ENCODE measurements around the gene GAS7. TPM values are rescaled to one million over a fixed set of nuclear protein-coding genes. Genes with fewer than 3 reads are reported as not detected.

GAS7 gene
- total and polyA plus RNA-seq, 7 donors, result 1.4 to 16.9 (median 7.0) TPM

DNA sequence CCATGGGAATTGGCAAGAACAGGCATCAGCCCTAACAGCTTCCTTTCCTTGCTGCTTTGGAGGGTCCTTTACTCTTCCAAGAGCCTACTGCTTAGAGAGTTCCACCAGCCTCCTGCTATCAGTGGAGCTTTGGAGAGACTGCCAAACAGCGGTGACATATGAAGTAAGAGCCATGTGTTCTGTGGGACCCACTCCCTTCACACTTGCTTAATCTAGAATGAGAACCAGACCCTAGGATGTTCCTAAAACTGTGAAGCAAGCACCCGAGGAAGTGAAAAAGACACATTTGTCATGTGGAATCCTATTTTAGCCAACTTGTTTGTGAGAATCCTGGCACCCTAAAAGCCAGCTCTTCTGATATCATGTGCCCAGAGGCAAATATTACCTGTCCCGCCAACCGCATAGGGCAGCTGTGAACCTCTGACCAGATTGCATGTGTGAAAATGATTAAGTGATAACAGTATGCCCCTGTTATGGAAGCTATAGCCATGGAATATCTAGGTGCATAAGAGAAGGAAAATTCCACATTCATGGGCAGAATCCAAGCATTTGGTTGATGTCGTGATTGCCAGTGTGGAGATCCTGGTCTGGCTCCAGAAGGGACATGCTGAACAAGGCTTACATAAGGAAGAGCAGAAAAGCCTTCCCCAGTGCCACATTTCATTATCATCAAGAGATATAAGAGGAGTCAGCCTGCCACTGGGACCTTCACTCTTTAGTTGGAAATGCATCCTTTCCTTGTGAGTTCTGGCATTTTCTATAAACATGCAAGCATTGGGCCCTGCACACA is 312.1 kb downstream of the GAS7 start:
- H3K36me3 ChIP-seq (ENCODE audit: insufficient read depth in 1 of 2, low read depth in 1 of 2), result no peaks in the 10 kb centered on the region
- no peaks in the 10 kb centered on the region for H3K4me1 ChIP-seq
- no peaks in the 10 kb centered on the region for H3K27me3 ChIP-seq (ENCODE audit: insufficient read depth in 3 of 3, low read length in 2 of 3)
- 73 to 81% (median 77%) methylated on average over 5 of the region's 5 CpGs for WGBS, 3 donors
- ATAC-seq, result no peak
- peaks cover 22% of the 10 kb centered on the region for H3K9me3 ChIP-seq
- TF ChIP-seq, protein P1, sequence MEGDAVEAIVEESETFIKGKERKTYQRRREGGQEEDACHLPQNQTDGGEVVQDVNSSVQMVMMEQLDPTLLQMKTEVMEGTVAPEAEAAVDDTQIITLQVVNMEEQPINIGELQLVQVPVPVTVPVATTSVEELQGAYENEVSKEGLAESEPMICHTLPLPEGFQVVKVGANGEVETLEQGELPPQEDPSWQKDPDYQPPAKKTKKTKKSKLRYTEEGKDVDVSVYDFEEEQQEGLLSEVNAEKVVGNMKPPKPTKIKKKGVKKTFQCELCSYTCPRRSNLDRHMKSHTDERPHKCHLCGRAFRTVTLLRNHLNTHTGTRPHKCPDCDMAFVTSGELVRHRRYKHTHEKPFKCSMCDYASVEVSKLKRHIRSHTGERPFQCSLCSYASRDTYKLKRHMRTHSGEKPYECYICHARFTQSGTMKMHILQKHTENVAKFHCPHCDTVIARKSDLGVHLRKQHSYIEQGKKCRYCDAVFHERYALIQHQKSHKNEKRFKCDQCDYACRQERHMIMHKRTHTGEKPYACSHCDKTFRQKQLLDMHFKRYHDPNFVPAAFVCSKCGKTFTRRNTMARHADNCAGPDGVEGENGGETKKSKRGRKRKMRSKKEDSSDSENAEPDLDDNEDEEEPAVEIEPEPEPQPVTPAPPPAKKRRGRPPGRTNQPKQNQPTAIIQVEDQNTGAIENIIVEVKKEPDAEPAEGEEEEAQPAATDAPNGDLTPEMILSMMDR (IDR thresholded peaks at IDR 0.05), result no peak
- H3K27ac ChIP-seq, result no peak overlapping the region
- intact Hi-C loops (cut with DNase I), result no loop called here
- DNase-seq, result no peak
- H3K4me3 ChIP-seq, result no peak overlapping the region

DNA sequence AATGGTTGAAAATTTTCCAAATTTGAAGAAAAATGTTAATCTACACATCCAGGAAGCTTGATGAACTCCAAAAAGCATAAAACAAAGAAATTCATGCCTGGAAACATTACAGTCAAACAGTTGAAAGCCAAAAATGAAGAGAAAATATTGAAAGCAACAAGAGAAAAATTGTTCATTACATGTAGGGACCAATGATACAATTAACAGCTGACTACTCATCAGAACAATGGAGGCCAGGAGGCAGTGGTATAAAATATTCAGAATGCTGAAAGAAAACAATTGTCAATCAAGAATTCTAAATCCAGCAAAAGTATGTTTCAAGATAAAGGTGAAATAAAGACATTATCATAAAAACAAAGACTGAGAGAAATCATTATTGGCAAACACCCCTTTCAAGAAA is 315.0 kb downstream of the GAS7 start:
- DNase-seq (no peak), ATAC-seq (no peak)
- Histone ChIP-seq H3K36me3 (ENCODE audit: insufficient read depth in 1 of 2, low read depth in 1 of 2) (no peaks in the 10 kb centered on the region), H3K4me3 (no peak overlapping the region), H3K4me1 (no peaks in the 10 kb centered on the region), H3K27ac (no peak overlapping the region), H3K27me3 (ENCODE audit: insufficient read depth in 3 of 3, low read length in 2 of 3) (no peaks in the 10 kb centered on the region), H3K9me3 (peaks cover 22% of the 10 kb centered on the region)
- intact Hi-C loops (cut with DNase I), result no loop called here
- TF ChIP-seq, protein P1 (IDR thresholded peaks at IDR 0.05), result no peak

DNA sequence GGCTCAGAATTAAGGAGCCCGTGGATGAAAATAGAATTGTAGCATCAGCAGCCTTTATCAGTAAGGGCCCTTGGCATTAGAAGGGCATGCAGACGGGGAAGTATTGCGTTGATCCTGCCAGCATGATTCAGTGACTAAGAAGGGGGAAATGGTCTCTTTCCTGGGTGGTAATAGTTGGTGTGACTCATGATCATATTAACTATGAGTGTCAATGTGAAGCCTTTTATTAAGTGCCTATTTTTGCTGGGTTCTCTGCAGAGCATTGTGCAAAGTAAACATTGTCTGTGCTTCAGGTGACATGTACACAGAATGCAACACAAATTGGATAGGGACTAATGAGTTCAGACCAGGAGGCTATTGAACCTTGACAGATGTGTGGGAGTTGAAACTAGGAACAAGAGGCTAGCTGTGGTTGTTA is 317.8 kb downstream of the GAS7 start:
- no peaks in the 10 kb centered on the region for H3K36me3 ChIP-seq (ENCODE audit: insufficient read depth in 1 of 2, low read depth in 1 of 2)
- H3K4me3 ChIP-seq, result no peak overlapping the region
- intact Hi-C loops (cut with DNase I), result no loop called here
- no peaks in the 10 kb centered on the region for H3K4me1 ChIP-seq
- H3K9me3 ChIP-seq, result peaks cover 22% of the 10 kb centered on the region
- TF ChIP-seq, protein P1 (IDR thresholded peaks at IDR 0.05), result no peak
- DNase-seq (no peak), ATAC-seq (no peak)
- no peak overlapping the region for H3K27ac ChIP-seq
- WGBS, 3 donors, result 74 to 77% (median 76%) methylated on average over 3 of the region's 3 CpGs
- no peaks in the 10 kb centered on the region for H3K27me3 ChIP-seq (ENCODE audit: insufficient read depth in 3 of 3, low read length in 2 of 3)

DNA sequence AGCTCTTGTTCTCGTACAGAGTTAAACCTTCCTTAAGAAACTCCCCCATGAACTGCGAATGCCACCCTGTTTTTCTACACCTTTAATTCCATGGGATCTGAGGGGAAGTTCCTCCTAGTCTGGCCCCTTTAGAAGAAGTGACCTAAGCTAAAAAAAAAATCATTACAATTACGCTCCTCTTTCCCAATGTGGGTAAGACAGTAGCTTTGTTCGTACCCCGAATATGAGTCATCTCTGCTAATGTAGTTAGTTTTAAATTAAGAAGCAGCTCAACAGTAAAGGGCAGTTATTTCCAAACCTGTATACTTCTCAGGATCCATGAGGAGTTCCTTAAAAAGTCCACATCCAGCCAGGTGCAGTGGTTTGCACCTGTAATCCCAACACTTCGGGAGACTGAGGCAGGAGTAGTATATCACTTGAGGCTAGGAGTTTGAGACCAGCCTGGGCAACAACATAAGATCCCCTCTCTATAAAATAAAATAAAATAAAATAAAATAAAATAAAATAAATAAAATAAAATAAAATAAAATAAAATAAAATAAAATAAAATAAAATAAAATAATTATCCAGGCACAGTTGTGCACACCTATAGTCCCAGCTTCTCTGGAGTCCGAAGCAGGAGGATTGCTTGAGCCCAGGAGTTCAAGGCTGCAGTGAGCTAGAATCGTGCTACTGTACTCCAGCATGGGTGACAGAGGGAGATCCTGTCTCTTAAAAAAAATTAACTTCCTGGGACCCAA is 319.4 kb downstream of the GAS7 start:
- intact Hi-C loops (cut with DNase I), result no loop called here
- no peaks in the 10 kb centered on the region for H3K4me1 ChIP-seq
- no peaks in the 10 kb centered on the region for H3K27me3 ChIP-seq (ENCODE audit: insufficient read depth in 3 of 3, low read length in 2 of 3)
- no peak for DNase-seq
- no peak overlapping the region for H3K27ac ChIP-seq
- 87 to 93% (median 92%) methylated on average over 8 of the region's 8 CpGs for WGBS, 3 donors
- no peaks in the 10 kb centered on the region for H3K36me3 ChIP-seq (ENCODE audit: insufficient read depth in 1 of 2, low read depth in 1 of 2)
- no peak overlapping the region for H3K4me3 ChIP-seq
- no peak for ATAC-seq
- peaks cover 18% of the 10 kb centered on the region for H3K9me3 ChIP-seq
- TF ChIP-seq, protein P1 (IDR thresholded peaks at IDR 0.05), result no peak

Data from psoas muscle (tissue), 8 donors.